Measurements from ENCODE around the gene TRA2A. TPM values are rescaled to one million over a fixed set of nuclear protein-coding genes. Genes with fewer than 3 reads are reported as not detected.

TRA2A gene
- total RNA-seq, 2 donors from 2014 or later: 104 to 114 TPM

DNA sequence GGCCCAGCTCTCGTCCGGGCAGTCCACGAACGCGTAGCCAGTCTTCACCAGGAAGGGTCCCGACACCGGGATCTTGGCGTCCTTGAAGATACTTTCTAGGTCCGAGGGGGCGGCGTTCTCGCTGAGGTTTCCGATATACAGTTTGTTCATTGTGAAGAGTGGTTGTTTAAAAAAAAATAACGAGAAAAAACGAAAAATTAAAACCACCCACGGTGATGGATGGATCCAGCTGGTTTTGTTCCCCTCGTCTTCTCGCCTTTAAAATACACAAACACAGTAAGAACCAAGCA is 61.9 kb downstream of the TRA2A start:
- 0% methylated on average over 10 to 18 of the region's 18 CpGs for WGBS, 2 experiments (ENCODE audit: insufficient coverage in 1 of 2, insufficient read length in 1 of 2)
- peak; percentile 63 for DNase-seq

DNA sequence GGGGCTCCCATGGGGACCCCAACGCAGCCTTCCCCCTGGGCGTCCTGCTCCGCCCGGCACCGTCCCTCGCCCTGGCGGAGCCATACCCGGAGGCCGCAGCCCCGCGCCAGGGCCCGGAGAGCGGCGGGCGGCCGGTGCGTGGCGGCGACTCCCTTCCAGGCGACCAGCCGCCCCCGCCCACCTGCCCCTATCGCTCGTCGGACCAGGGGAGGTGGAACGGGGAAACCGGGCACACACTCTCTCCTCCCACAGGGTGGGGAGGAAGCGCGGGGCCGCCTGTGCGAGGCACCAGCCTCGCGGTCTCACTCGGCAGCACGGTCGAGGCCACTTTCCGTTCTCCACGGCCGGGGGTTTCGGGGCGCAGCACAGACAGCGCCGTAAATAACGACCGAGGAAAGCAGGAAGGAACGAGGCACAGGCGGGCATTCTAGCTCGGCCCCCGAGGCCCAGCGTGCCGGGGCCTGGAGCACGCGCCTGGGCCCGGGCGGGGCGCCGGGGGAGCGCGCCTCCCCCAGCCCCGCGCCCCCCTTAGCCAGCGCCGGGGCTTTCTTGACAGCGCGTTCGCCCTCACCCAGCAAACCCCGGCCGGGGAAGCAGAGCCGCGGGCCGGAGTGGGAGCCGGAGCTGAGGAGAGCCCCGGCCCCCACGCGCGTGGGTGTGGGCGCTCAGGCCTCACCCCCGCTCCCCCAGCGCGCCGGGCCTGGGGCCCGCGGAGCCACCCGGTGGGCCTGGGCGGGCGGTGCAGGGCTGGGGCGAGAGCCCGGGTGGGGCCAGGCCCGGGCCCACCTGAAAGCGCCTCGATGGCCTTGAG is 62.4 kb downstream of the TRA2A start:
- no peaks in the 10 kb centered on the region for H3K9me3 ChIP-seq (ENCODE audit: control insufficient read depth, low read length)
- no peaks in the 10 kb centered on the region for H3K27me3 Mint-ChIP-seq (ENCODE audit: insufficient read depth)
- 0% methylated on average over 17 to 91 of the region's 91 CpGs for WGBS, 2 experiments (ENCODE audit: insufficient coverage in 1 of 2, insufficient read length in 1 of 2)
- H3K36me3 Mint-ChIP-seq (ENCODE audit: low read depth): peaks cover 4% of the 10 kb centered on the region
- H3K36me3 ChIP-seq (ENCODE audit: control insufficient read depth, insufficient read depth, low read length): no peaks in the 10 kb centered on the region
- H3K27ac ChIP-seq (ENCODE audit: low read depth, low read length): peak overlapping the region; percentile 91
- H3K4me1 Mint-ChIP-seq: peaks cover 25% of the 10 kb centered on the region
- H3K4me1 ChIP-seq (ENCODE audit: control insufficient read depth, insufficient read depth, low read length): no peaks in the 10 kb centered on the region
- H3K27ac Mint-ChIP-seq: peak overlapping the region; percentile 98
- H3K9ac ChIP-seq (ENCODE audit: extremely low read depth, low read length, poor library complexity, severe bottlenecking): peak overlapping the region; percentile 90
- peak overlapping the region; percentile 94 for H3K4me3 Mint-ChIP-seq
- peak; percentile 69 for DNase-seq
- no peaks in the 10 kb centered on the region for H3K27me3 ChIP-seq (ENCODE audit: control insufficient read depth, insufficient read depth, low read length, poor library complexity, severe bottlenecking)
- TF ChIP-seq, protein P1, sequence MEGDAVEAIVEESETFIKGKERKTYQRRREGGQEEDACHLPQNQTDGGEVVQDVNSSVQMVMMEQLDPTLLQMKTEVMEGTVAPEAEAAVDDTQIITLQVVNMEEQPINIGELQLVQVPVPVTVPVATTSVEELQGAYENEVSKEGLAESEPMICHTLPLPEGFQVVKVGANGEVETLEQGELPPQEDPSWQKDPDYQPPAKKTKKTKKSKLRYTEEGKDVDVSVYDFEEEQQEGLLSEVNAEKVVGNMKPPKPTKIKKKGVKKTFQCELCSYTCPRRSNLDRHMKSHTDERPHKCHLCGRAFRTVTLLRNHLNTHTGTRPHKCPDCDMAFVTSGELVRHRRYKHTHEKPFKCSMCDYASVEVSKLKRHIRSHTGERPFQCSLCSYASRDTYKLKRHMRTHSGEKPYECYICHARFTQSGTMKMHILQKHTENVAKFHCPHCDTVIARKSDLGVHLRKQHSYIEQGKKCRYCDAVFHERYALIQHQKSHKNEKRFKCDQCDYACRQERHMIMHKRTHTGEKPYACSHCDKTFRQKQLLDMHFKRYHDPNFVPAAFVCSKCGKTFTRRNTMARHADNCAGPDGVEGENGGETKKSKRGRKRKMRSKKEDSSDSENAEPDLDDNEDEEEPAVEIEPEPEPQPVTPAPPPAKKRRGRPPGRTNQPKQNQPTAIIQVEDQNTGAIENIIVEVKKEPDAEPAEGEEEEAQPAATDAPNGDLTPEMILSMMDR (conservative IDR thresholded peaks at IDR 0.05): peak; percentile 39
- H3K4me3 ChIP-seq (ENCODE audit: low read length): peak overlapping the region; percentile 98
- H3K9me3 Mint-ChIP-seq: no peaks in the 10 kb centered on the region

More for the DNA sequence above, 61.9 kb downstream of the TRA2A start:
- Mint-ChIP-seq H3K4me1 (peaks cover 23% of the 10 kb centered on the region), H3K27me3 (ENCODE audit: insufficient read depth) (no peaks in the 10 kb centered on the region), H3K36me3 (ENCODE audit: low read depth) (peaks cover 2% of the 10 kb centered on the region), H3K9me3 (no peaks in the 10 kb centered on the region), H3K27ac (peak overlapping the region; percentile 98), H3K4me3 (peak overlapping the region; percentile 94)
- Histone ChIP-seq H3K4me1 (ENCODE audit: control insufficient read depth, insufficient read depth, low read length) (no peaks in the 10 kb centered on the region), H3K27ac (ENCODE audit: low read depth, low read length) (peak overlapping the region; percentile 91), H3K27me3 (ENCODE audit: control insufficient read depth, insufficient read depth, low read length, poor library complexity, severe bottlenecking) (no peaks in the 10 kb centered on the region), H3K4me3 (ENCODE audit: low read length) (peak overlapping the region; percentile 98), H3K9ac (ENCODE audit: extremely low read depth, low read length, poor library complexity, severe bottlenecking) (peak overlapping the region; percentile 90), H3K9me3 (ENCODE audit: control insufficient read depth, low read length) (no peaks in the 10 kb centered on the region), H3K36me3 (ENCODE audit: control insufficient read depth, insufficient read depth, low read length) (no peaks in the 10 kb centered on the region)
- TF ChIP-seq, protein P1 (conservative IDR thresholded peaks at IDR 0.05): no peak

DNA sequence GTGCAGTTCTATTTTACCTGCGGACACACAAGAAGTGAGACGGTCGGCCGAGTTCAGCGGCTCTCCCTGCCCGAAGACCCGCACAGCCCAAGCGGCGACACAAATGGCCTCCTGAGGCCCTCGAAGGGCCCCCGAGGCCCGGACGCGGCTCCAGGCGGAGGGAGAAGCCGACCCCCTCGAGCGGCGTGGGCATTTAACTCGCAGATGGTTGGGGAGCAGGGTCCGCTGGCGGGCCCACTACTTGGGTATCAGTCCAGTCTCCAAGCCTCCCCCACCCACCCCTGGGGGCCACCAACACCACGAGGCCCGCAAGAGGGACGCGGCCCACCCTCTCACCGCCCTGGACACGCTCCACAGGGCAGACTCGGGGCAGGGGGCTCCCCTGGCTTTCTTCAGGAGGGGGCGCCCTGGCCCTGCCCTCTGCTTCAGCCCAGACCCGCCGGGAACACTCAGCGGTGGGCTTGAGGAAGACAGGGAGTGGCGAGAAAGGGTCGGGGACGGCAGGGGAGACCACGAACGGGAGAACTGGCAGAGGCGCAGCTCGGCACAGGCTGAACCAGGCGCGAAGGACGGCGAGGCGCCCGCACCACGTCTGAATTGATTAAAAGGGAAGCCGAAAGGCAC is 63.1 kb downstream of the TRA2A start:
- Mint-ChIP-seq H3K36me3 (ENCODE audit: low read depth) (peaks cover 4% of the 10 kb centered on the region), H3K4me1 (peaks cover 33% of the 10 kb centered on the region), H3K9me3 (no peaks in the 10 kb centered on the region), H3K27me3 (ENCODE audit: insufficient read depth) (no peaks in the 10 kb centered on the region), H3K27ac (peak overlapping the region; percentile 93), H3K4me3 (peak overlapping the region; percentile 94)
- TF ChIP-seq, protein P1 (conservative IDR thresholded peaks at IDR 0.05): no peak
- Histone ChIP-seq H3K36me3 (ENCODE audit: control insufficient read depth, insufficient read depth, low read length) (peaks cover 4% of the 10 kb centered on the region), H3K9me3 (ENCODE audit: control insufficient read depth, low read length) (no peaks in the 10 kb centered on the region), H3K27me3 (ENCODE audit: control insufficient read depth, insufficient read depth, low read length, poor library complexity, severe bottlenecking) (no peaks in the 10 kb centered on the region), H3K4me1 (ENCODE audit: control insufficient read depth, insufficient read depth, low read length) (peaks cover 6% of the 10 kb centered on the region), H3K9ac (ENCODE audit: extremely low read depth, low read length, poor library complexity, severe bottlenecking) (peak overlapping the region; percentile 90), H3K27ac (ENCODE audit: low read depth, low read length) (peak overlapping the region; percentile 21), H3K4me3 (ENCODE audit: low read length) (peak overlapping the region; percentile 98)
- 0% methylated on average over 19 to 48 of the region's 48 CpGs for WGBS, 2 experiments (ENCODE audit: insufficient coverage in 1 of 2, insufficient read length in 1 of 2)
- DNase-seq: peak; percentile 73

Data from endodermal cell (in vitro differentiated cells).